Measurements from ENCODE around the gene BDKRB1. TPM values are rescaled to one million over a fixed set of nuclear protein-coding genes. Genes with fewer than 3 reads are reported as not detected.

BDKRB1 gene
- polyA plus RNA-seq, 3 donors, result not detected

DNA sequence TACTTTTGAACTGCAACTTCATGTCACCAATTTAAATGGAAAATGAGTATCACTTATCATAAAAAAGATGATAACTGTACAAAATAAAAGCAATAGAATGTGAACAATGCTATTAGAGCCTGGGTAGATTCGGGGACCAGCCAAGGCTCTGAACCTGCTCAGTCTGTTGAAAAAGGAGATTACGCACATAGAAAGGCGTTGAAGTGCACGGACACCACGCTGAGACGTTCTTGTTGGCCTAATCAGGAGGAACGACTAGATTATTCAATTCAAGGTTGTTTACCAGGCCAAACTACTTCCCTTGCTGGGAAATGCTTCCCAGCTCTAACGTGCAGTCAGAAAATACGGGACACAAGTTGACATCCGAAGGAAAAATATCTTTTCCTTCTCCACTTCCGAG is 23.5 kb upstream of the BDKRB1 start:
- no peaks in the 10 kb centered on the region for H3K79me2 ChIP-seq (ENCODE audit: insufficient read depth, low read length)
- no peak overlapping the region for H3K27ac ChIP-seq (ENCODE audit: low read depth in 1 of 2, low read length in 2 of 2)
- H3K27me3 Mint-ChIP-seq (ENCODE audit: low read depth in 3 of 3), result peaks cover 0 to 7% (median 5%) of the 10 kb centered on the region in 3 donors
- TF ChIP-seq, protein P1, sequence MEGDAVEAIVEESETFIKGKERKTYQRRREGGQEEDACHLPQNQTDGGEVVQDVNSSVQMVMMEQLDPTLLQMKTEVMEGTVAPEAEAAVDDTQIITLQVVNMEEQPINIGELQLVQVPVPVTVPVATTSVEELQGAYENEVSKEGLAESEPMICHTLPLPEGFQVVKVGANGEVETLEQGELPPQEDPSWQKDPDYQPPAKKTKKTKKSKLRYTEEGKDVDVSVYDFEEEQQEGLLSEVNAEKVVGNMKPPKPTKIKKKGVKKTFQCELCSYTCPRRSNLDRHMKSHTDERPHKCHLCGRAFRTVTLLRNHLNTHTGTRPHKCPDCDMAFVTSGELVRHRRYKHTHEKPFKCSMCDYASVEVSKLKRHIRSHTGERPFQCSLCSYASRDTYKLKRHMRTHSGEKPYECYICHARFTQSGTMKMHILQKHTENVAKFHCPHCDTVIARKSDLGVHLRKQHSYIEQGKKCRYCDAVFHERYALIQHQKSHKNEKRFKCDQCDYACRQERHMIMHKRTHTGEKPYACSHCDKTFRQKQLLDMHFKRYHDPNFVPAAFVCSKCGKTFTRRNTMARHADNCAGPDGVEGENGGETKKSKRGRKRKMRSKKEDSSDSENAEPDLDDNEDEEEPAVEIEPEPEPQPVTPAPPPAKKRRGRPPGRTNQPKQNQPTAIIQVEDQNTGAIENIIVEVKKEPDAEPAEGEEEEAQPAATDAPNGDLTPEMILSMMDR (IDR thresholded peaks at IDR 0.05), result no peak
- WGBS (ENCODE audit: insufficient coverage), result 84% methylated on average over 7 of the region's 11 CpGs
- H3K4me2 ChIP-seq (replicated peaks; ENCODE audit: extremely low read depth, low read length, poor library complexity, severe bottlenecking), result no peak overlapping the region
- no peaks in the 10 kb centered on the region for H4K20me1 ChIP-seq (ENCODE audit: insufficient read depth, low read length)
- no peak for DNase-seq
- H3K27ac Mint-ChIP-seq, result no peak overlapping the region
- H3K4me3 Mint-ChIP-seq, result no peak overlapping the region
- no peaks in the 10 kb centered on the region for H3K36me3 Mint-ChIP-seq
- H3K4me3 ChIP-seq (replicated peaks in 1 of 3; ENCODE audit: low read depth in 2 of 3, low read length in 3 of 3), result no peak overlapping the region
- peaks cover 4 to 11% (median 8%) of the 10 kb centered on the region in 7 donors for H3K9me3 Mint-ChIP-seq
- H3K27me3 ChIP-seq (ENCODE audit: control insufficient read depth in 2 of 2, insufficient read depth in 2 of 2, low read length in 2 of 2), result no peaks in the 10 kb centered on the region
- H3K4me1 Mint-ChIP-seq, result no peaks in the 10 kb centered on the region
- H3K9me3 ChIP-seq (replicated peaks in 1 of 2; ENCODE audit: control insufficient read depth in 1 of 2, insufficient read depth in 1 of 2, low read length in 2 of 2), result peaks cover 0 to 10% of the 10 kb centered on the region in 2 donors
- no peak overlapping the region for H2AFZ ChIP-seq (ENCODE audit: insufficient read depth, low read depth, low read length, poor library complexity, severe bottlenecking)
- intact Hi-C loops (cut with micrococcal nuclease), result no loop called here
- no peak overlapping the region for H3K9ac ChIP-seq (ENCODE audit: insufficient read depth, low read length, poor library complexity, severe bottlenecking)
- H3K36me3 ChIP-seq (replicated peaks in 1 of 2; ENCODE audit: control insufficient read depth in 1 of 2, insufficient read depth in 2 of 2, low read length in 2 of 2), result no peaks in the 10 kb centered on the region
- H3K4me1 ChIP-seq (ENCODE audit: control insufficient read depth in 1 of 2, insufficient read depth in 2 of 2, low read length in 2 of 2), result no peaks in the 10 kb centered on the region

DNA sequence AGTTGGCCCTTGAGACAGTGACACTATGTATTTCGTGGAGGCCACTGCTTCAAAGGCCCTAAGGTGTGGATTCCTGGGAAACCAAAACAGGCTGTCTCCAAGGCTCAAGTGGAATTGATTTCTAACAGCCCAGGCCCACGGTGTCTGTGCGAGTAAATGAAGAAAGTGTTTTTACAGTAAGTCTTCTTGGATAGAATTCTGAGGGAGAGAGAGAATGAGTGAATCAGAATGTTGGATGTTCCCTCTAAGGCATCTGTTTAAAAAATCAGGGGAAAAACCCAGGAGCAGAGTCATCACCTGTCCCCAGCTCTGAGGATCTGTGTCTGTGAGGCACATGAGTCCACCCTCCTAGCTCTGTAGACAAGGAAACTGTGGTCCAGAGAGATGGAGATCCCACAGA is 22.3 kb upstream of the BDKRB1 start:
- 70% methylated on average over 3 of the region's 3 CpGs for WGBS (ENCODE audit: insufficient coverage)
- H3K27ac Mint-ChIP-seq, result no peak overlapping the region
- Histone ChIP-seq H3K4me3 (replicated peaks in 1 of 3; ENCODE audit: low read depth in 2 of 3, low read length in 3 of 3) (no peak overlapping the region), H3K4me1 (ENCODE audit: control insufficient read depth in 1 of 2, insufficient read depth in 2 of 2, low read length in 2 of 2) (no peaks in the 10 kb centered on the region), H3K4me2 (replicated peaks; ENCODE audit: extremely low read depth, low read length, poor library complexity, severe bottlenecking) (no peak overlapping the region), H3K9ac (ENCODE audit: insufficient read depth, low read length, poor library complexity, severe bottlenecking) (no peak overlapping the region), H2AFZ (ENCODE audit: insufficient read depth, low read depth, low read length, poor library complexity, severe bottlenecking) (no peak overlapping the region), H3K9me3 (replicated peaks in 1 of 2; ENCODE audit: control insufficient read depth in 1 of 2, insufficient read depth in 1 of 2, low read length in 2 of 2) (no peaks in the 10 kb centered on the region), H3K36me3 (replicated peaks in 1 of 2; ENCODE audit: control insufficient read depth in 1 of 2, insufficient read depth in 2 of 2, low read length in 2 of 2) (no peaks in the 10 kb centered on the region), H3K27me3 (ENCODE audit: control insufficient read depth in 2 of 2, insufficient read depth in 2 of 2, low read length in 2 of 2) (no peaks in the 10 kb centered on the region), H4K20me1 (ENCODE audit: insufficient read depth, low read length) (no peaks in the 10 kb centered on the region), H3K27ac (ENCODE audit: low read depth in 1 of 2, low read length in 2 of 2) (no peak overlapping the region), H3K79me2 (ENCODE audit: insufficient read depth, low read length) (no peaks in the 10 kb centered on the region)
- H3K9me3 Mint-ChIP-seq, result peaks cover 0 to 6% (median 2%) of the 10 kb centered on the region in 7 donors
- H3K4me3 Mint-ChIP-seq, result no peak overlapping the region
- peaks cover 0 to 7% (median 5%) of the 10 kb centered on the region in 3 donors for H3K27me3 Mint-ChIP-seq (ENCODE audit: low read depth in 3 of 3)
- no peaks in the 10 kb centered on the region for H3K4me1 Mint-ChIP-seq
- intact Hi-C loops (cut with micrococcal nuclease), result no loop called here
- no peaks in the 10 kb centered on the region for H3K36me3 Mint-ChIP-seq
- TF ChIP-seq, protein P1 (IDR thresholded peaks at IDR 0.05), result no peak
- no peak for DNase-seq
